Measurements from ENCODE around the gene DLX3. TPM values are rescaled to one million over a fixed set of nuclear protein-coding genes. Genes with fewer than 3 reads are reported as not detected.

The DLX3 gene
- total RNA-seq, 2 experiments from 2014 or later, result not detected

DNA sequence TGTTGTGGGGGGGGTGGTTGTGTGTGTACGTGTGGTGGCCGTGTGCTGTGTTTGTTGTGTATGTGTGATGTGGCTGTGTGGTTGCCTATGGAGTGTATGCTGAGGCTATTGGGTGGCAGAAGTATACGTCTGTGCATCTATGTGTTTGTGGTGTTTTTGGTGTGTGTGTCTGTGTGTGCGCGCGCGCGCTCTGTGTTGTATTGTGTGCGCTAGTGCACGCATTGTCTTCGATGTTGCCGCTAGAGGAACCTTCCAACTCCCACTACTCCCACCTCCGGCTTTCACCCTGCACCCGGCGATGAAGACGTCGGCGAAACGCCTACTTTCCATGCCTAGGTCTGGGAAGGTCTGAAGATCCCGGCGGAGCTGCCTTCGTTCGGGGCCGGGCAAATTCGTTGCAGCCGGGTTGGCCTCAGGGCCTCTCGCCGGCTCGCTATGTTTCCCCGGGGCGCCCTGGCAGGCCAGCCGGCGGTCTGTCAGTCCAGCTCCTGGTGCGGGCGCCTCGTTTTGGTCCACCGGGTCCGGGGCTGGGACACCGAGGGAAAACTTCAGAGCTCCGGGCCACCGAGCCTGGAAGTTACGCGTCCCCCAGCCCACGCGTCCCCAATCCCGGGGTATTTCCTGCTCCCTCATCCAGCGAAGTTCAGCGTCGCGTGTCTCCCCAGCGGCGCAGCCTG is 31.3 kb downstream of the DLX3 start:
- no peak for DNase-seq (ENCODE audit: low spot score)
- Histone ChIP-seq H4K20me1 (ENCODE audit: insufficient read depth, low read length) (no peaks in the 10 kb centered on the region), H3K9me2 (ENCODE audit: insufficient read depth, low read length) (no peaks in the 10 kb centered on the region), H3K4me3 (ENCODE audit: low read depth, low read length, poor library complexity, severe bottlenecking) (no peak overlapping the region), H2AFZ (ENCODE audit: low read length) (no peak overlapping the region), H3K4me2 (ENCODE audit: low read length) (no peak overlapping the region), H3K4me1 (ENCODE audit: insufficient read depth, low read length, poor library complexity, severe bottlenecking) (peaks cover 4% of the 10 kb centered on the region), H3K79me2 (ENCODE audit: insufficient read depth, low read depth, low read length) (no peaks in the 10 kb centered on the region), H3K27ac (ENCODE audit: low read depth, low read length, poor library complexity, severe bottlenecking) (no peak overlapping the region), H3K36me3 (ENCODE audit: insufficient read depth, low read length) (no peaks in the 10 kb centered on the region), H3K9me3 (ENCODE audit: low read length) (no peaks in the 10 kb centered on the region)
- no peak for TF ChIP-seq EZH2phosphoT487 (IDR thresholded peaks at IDR 0.05; ENCODE audit: borderline replicate concordance, low read depth, low read length)
- TF ChIP-seq, protein P1, sequence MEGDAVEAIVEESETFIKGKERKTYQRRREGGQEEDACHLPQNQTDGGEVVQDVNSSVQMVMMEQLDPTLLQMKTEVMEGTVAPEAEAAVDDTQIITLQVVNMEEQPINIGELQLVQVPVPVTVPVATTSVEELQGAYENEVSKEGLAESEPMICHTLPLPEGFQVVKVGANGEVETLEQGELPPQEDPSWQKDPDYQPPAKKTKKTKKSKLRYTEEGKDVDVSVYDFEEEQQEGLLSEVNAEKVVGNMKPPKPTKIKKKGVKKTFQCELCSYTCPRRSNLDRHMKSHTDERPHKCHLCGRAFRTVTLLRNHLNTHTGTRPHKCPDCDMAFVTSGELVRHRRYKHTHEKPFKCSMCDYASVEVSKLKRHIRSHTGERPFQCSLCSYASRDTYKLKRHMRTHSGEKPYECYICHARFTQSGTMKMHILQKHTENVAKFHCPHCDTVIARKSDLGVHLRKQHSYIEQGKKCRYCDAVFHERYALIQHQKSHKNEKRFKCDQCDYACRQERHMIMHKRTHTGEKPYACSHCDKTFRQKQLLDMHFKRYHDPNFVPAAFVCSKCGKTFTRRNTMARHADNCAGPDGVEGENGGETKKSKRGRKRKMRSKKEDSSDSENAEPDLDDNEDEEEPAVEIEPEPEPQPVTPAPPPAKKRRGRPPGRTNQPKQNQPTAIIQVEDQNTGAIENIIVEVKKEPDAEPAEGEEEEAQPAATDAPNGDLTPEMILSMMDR (conservative IDR thresholded peaks at IDR 0.05; ENCODE audit: low read length), result no peak
- CTCF ChIA-PET (ENCODE audit: unreplicated experiment), result no interaction called here
- POLR2A ChIA-PET, result no interaction called here
- intact Hi-C loops (cut with micrococcal nuclease; ENCODE audit: unreplicated experiment), result no loop called here
- BruUV-seq (replicated peaks), result no TSS peak

DNA sequence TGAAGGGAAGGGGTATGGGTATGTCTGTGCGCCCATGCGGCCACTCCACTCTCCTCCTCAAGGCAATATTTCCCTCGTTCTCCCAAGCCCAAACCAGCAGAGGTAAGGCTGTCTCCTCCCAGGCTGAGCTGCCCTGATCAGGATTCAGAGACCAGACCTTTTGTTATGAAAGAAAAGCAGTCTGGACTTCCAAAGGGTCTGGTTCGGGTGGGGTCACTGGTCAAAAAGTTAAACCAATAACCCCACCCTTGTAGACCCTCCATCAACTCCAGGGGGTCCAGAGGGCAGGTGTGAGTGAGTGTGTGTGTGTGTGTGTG is 31.8 kb downstream of the DLX3 start:
- no peaks in the 10 kb centered on the region for H3K9me2 ChIP-seq (ENCODE audit: insufficient read depth, low read length)
- no peak overlapping the region for H3K4me2 ChIP-seq (ENCODE audit: low read length)
- ChIA-PET CTCF (ENCODE audit: unreplicated experiment) (no interaction called here), POLR2A (no interaction called here)
- no peak overlapping the region for H3K4me3 ChIP-seq (ENCODE audit: low read depth, low read length, poor library complexity, severe bottlenecking)
- H3K4me1 ChIP-seq (ENCODE audit: insufficient read depth, low read length, poor library complexity, severe bottlenecking), result peaks cover 3% of the 10 kb centered on the region
- H3K36me3 ChIP-seq (ENCODE audit: insufficient read depth, low read length), result no peaks in the 10 kb centered on the region
- BruUV-seq (replicated peaks), result no TSS peak
- intact Hi-C loops (cut with micrococcal nuclease; ENCODE audit: unreplicated experiment), result no loop called here
- H3K79me2 ChIP-seq (ENCODE audit: insufficient read depth, low read depth, low read length), result no peaks in the 10 kb centered on the region
- no peak overlapping the region for H3K27ac ChIP-seq (ENCODE audit: low read depth, low read length, poor library complexity, severe bottlenecking)
- H4K20me1 ChIP-seq (ENCODE audit: insufficient read depth, low read length), result no peaks in the 10 kb centered on the region
- DNase-seq (ENCODE audit: low spot score), result no peak
- H3K9me3 ChIP-seq (ENCODE audit: low read length), result no peaks in the 10 kb centered on the region
- TF ChIP-seq, protein P1 (conservative IDR thresholded peaks at IDR 0.05; ENCODE audit: low read length), result no peak
- TF ChIP-seq EZH2phosphoT487 (IDR thresholded peaks at IDR 0.05; ENCODE audit: borderline replicate concordance, low read depth, low read length), result no peak
- H2AFZ ChIP-seq (ENCODE audit: low read length), result no peak overlapping the region

DNA sequence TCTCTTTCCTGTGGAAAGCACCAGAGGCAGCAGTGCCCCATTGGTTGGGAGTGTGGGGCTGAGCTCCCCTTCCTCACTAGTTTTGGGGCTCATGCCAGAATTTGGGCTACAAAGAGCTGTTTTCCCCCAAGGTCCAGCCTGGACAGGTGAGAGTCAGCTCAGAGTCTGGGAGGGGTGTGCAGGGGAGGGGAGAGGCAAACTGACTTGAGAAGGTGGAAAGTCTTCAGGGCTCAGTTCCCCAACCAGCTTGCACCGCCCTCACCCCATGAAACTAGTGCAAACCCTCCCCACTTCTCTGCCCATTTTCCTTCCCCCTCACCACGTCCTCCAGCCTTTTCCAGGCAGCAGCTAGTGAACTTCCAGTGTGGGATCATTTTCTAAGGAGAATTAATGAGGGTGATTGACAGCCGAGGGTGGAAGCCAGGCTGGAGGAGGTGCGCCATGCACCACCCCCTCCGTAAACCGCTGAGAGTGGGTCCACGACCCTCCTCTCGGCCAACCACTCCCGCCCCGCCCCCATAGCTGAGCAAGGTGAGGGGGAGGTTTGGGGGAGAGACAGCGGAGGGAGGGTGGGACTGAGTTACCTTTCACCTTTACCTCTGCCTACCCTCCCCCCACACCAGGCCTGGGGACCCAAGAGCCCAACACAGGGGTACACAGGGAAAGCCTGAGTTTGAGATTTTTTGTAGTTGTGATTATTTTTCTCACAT is 32.3 kb downstream of the DLX3 start:
- H4K20me1 ChIP-seq (ENCODE audit: insufficient read depth, low read length), result no peaks in the 10 kb centered on the region
- no peak overlapping the region for H2AFZ ChIP-seq (ENCODE audit: low read length)
- intact Hi-C loops (cut with micrococcal nuclease; ENCODE audit: unreplicated experiment), result no loop called here
- H3K36me3 ChIP-seq (ENCODE audit: insufficient read depth, low read length), result no peaks in the 10 kb centered on the region
- H3K4me3 ChIP-seq (ENCODE audit: low read depth, low read length, poor library complexity, severe bottlenecking), result no peak overlapping the region
- no peaks in the 10 kb centered on the region for H3K4me1 ChIP-seq (ENCODE audit: insufficient read depth, low read length, poor library complexity, severe bottlenecking)
- no peak for DNase-seq (ENCODE audit: low spot score)
- no peak for TF ChIP-seq EZH2phosphoT487 (IDR thresholded peaks at IDR 0.05; ENCODE audit: borderline replicate concordance, low read depth, low read length)
- TF ChIP-seq, protein P1 (conservative IDR thresholded peaks at IDR 0.05; ENCODE audit: low read length), result no peak
- no peak overlapping the region for H3K4me2 ChIP-seq (ENCODE audit: low read length)
- ChIA-PET POLR2A (no interaction called here), CTCF (ENCODE audit: unreplicated experiment) (no interaction called here)
- H3K27ac ChIP-seq (ENCODE audit: low read depth, low read length, poor library complexity, severe bottlenecking), result no peak overlapping the region
- no peaks in the 10 kb centered on the region for H3K9me3 ChIP-seq (ENCODE audit: low read length)
- BruUV-seq (replicated peaks), result no TSS peak
- no peaks in the 10 kb centered on the region for H3K9me2 ChIP-seq (ENCODE audit: insufficient read depth, low read length)
- no peaks in the 10 kb centered on the region for H3K79me2 ChIP-seq (ENCODE audit: insufficient read depth, low read depth, low read length)
